Measurements from ENCODE around the gene CFAP58. TPM values are rescaled to one million over a fixed set of nuclear protein-coding genes. Genes with fewer than 3 reads are reported as not detected.

Gene CFAP58
- total RNA-seq, 1 donor from 2014 or later, result 0.12 TPM

DNA sequence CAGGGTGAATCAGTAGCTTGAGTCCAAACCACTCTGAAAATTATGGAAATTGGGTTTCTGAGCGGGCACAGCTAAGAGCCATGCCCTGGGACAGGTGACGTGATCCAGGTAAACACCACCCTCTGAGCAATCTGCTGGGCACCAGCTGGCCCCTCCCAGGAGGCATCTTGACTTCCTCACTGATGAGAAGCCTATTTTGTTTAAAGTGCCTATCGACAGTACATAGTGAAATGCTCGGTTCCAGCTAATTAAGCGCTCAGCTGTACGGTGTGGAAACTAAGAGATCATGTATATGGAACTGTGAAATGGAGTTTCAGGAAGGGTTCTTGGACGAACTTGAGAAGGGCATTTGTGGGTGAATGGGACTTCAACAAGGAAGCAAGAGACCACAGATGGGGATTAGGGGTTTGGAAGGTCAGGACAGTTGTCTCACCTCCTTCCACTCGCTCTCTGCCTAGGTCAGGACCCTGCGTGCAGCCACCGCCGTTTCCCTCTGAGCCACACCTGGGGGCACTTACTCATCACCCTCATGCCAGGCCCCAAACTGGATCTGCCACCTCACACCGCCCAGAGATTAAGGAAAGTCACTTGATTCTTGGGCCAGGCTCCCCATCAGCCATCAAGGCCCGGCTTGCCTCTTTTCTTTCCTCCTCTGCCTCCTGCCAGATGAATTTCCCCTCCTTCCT is 18.5 kb upstream of the CFAP58 start:
- DNase-seq (ENCODE audit: low spot score), result no peak

DNA sequence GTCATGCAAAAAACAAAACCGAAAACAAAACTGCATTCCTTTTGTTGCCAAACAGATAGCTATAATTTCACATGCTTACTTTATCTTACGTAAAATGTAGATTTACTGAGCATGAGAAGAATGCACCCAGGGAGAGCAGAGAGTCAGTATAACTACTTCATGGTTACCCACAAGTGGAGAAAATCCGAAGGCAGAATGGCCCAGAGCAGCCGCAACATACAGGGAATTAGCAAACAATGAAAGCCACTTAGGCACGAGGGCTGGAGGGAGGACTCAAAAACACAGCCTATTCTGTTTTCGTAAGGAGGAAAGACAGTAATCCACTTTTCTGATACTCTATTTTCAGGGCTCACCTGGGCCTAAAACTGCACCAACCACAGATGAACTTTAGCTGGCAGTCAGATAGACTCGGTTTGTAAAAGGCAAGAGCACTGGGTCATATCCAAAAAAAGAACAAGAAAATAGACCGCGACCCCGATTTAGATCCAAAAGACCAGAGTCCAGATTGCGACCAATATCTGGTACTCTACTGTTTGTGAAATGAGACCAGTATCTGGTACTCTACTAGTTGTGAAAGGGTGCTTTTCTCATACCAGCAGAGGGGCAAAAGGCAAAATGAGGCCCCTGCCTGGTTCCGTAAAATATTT is 16.7 kb upstream of the CFAP58 start:
- no peak for DNase-seq (ENCODE audit: low spot score)

DNA sequence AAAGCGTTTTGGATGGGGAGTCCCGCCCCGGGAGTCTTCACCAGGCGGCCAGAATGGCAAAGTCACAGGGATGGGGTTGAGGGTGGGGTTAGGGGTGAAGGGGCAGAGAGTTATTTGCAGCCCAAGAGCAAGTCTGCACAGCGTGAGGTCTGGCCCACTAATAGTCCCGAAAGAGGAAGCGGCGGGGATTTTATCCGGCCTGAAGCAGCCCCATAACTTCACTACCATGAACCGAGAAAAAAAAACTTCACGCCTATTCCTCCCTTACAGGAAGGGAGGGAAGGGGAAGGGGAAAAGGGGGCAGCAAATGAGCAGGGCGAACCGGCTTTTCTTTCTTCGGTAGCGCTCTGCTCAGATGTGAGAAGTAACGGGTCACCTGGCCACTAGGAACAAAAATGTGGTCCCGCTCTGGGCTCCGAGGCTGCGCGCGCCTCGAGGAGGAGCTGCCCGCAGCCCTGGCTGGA is 16.1 kb upstream of the CFAP58 start:
- no peak for DNase-seq (ENCODE audit: low spot score)

DNA sequence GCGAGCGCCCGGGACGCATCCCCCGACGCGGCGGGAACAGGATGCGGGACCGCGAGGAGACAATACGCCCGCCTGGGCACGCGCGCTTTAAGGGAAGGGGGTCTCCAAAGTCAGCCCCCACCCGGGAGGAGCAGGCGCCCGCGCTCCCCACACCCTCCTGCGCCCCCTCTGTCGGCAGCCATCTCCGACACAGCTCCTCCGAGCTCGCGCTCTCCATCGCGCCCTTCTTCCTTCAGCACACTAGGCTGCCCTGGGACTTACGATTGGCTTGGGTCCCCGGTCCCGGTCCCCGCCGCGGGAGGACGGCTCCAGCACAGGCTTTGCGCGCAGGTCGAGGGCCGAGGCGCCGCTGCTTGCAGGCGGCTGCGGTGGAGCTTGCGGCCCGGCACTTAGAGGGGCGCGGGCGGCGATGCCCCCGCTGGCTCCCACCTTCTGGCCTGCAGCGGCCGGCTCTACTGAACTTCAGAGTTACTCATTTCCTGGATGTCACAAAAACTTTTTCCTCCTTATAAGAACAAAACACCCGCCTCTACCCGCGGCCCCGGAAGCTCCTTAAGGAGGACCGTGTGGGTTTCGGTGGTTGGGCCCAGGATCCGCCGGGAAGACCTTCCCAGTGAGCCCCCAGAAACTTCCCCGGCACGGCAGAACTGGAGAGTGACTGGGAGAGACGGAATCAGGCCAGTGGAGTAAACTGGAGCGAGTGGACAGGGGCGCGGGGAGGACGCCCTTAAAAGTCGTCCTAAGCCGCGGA is 15.5 kb upstream of the CFAP58 start, which contains the start of gene ITPRIP:
TSS of gene ITPRIP (minus strand) at position 481 of the 751 bp plus-strand sequence. CDS start 22,414 bp downstream, outside the sequence.
- DNase-seq (ENCODE audit: low spot score), result peak; percentile 69

DNA sequence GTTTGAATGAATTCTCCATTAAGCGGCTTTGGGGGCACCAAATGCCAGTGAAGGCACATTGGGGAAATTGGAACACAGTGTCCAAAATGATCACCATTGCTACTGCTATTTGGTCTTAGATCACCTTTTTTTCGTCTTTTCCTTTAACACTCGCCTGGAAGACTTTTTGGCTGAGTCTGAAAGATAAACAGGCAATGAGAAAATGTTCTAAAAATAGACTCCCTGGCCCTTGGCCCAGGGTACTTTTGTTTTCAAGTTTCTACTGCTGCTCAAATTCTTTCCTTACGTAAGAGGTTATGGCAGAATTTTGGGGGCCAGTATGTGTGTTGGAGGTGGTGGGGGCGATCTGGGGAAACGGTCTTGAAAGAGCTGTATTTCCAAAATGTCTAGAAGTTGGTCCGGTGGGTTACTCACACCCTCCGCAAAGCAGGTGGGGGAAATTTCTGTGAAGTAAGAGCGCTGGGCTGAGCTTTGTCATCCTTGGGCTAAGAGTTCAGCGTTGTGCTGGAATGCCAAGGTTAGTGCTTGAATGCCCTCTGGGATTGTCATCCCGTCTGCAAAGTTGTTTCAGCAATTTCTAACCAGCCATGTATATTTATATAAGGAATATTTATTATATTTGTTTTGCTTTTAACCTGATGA is 14.0 kb upstream of the CFAP58 start:
- DNase-seq (ENCODE audit: low spot score), result peak; percentile 71

DNA sequence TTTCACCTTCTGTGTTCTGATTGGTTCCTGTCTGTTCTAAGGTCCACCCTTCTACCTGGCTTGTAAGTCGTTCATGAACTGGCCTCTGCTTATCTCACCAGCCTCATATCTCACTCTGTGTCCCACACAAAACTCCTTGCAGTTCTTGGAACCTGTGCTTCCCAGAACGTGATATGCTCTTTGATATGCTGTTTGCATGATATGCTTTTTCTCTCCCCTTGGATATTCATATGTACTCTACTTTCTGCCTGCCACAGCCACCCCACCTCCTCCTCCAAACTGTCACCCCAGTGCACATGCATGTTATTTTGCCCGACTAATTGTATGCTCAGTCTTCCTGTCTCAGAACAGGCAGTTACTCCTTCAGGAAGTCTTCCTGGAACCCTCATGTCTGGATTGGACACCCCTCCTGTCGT is 13.5 kb upstream of the CFAP58 start:
- no peak for DNase-seq (ENCODE audit: low spot score)

DNA sequence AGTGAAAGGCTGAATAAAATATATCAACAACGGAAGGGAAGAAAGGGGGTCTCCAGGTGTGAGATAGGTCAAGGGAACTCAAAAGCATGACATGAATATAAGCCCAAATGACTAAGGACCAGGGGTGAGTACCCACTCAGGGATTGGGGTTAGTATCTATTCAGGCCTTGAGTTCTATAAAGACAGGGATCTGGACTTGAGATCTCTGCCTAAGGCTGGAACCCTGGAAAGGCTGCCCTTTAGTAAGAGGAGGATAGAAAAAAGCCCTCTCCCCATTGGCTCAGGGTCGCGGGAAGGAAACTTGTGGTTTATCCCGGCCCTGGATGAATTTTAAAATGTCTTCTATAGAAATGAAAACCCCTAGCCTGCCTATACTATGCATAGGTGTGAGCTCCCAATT is 13.0 kb upstream of the CFAP58 start:
- DNase-seq (ENCODE audit: low spot score), result no peak

DNA sequence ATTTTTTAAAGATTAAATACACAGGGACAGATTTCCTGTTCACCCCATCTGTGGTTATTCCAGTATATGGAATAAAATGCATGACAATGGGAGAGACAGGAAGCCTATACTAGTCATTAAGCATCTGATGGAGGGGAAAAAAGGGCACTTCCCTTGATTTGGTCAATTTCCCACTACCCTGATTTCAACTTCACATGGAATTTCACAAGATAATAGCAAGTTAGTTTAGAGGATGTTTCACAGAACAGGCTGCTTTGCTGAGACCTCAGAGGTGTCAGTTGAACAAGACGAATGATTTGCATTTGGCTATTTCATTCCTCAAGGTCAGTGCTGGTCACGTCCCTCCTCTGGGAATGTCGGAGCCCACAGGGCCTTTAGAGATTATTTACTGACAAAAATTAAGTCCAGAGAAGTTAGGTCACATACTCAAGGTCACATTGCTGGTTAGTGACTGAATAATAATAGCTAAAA is 10.7 kb upstream of the CFAP58 start:
- DNase-seq (ENCODE audit: low spot score), result no peak

DNA sequence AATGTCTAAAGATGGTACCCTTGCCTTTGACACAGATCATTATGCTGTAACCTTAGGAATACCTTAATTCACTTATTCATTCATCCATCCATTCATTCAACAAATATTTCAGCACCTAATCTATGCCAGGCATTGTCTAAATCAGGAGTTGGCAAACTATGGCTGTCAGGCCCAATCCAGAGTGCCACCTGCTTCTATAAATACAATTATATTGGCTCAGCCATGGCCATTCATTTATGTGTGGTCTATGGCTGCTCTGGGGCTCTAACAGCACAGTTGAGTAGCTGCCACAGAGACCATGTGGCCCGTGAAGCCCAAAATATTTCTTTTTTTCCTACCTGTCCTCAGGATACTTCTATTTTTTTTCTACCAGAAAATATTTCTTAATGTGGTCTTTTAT is 9.4 kb upstream of the CFAP58 start:
- no peak for DNase-seq (ENCODE audit: low spot score)

DNA sequence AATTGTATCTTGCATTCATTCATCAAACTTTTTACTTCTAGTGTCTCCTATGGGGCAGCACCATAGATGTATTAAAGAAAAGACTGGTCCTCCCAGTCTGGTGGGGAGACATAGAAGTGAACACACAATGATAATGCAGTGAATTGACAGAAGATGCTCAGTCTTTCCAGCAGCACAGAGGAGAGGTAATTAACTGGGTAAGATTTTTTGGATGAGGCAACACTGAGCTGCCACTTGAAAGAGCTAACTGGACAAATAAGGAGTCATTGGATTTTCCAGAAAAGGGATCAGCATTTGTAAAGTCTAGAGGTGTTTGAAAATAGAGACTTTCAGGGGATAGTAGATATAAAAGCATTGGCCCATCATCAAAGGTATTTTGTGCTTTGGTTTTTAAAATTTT is 8.1 kb upstream of the CFAP58 start:
- no peak for DNase-seq (ENCODE audit: low spot score)

DNA sequence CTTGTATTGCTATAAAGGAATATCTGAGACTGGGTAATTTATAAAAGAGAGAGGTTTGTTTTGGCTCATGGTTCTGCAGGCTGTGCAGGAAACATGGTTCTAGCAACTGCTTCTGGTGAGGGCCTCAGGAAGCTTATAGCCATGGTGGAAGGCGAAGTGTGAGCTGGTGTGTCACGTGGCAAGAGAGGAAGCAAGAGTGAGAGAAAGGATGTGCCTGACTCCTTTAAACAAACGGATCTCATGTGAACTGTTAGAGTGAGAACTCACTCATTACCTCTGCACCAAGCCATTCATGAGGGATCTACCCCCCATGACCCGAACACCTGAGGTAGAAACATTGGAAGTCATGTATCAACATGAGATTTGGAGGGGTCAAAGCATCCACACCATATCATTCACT is 7.7 kb upstream of the CFAP58 start:
- no peak for DNase-seq (ENCODE audit: low spot score)

DNA sequence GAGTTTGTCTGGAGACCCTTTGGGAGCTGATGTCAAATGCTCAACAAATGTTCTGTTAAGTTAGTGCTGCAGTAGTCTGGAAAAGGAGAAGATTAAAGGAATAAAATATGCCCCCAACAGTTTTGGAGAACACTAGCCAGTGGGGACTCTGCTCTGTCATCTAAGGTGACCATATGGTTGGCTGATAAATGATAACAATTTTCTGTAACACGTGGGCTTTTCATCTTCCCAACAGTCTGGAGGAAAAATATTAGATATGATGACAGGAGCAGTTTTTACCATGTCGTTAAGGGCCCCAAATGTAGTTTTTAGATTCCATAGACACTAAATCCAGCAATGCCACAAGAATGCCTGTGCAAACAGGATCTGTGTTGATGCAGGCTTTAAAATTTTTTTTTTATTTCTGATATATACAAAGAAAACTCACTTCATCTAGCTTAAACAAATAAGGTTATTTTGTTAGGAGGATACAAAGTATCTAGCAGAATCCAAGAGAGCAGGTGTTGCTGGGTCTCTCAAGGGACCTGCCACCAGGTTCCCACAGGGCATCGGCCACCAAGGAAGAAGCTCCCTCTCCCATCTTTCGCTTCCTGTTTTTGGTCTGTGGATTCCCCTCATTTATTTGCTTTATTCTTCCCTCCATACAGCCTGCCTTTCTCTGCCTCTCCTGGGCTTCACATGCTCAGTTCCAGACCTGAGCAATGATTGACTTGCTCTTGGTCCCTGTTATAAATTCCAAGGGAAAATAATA is 6.2 kb upstream of the CFAP58 start:
- no peak for DNase-seq (ENCODE audit: low spot score)

DNA sequence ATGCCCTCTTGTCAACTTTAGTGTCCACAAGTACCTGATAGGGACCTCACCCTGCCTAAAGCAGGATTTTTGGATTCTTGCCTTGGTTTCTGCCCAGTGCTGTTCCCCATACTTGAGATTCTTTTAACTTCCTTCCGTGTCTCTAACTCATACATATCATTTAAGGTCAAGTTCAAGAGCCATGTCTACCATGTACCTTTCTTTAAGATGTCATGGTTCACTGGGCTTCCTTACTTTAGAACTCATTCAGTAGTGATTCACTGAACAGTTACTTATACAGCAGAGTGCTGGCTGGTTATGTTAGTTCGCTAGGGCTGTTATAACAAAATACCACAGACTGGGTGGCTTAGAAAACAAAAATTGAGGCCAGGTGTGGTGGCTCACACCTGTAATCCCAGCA is 5.0 kb upstream of the CFAP58 start:
- DNase-seq (ENCODE audit: low spot score), result no peak

DNA sequence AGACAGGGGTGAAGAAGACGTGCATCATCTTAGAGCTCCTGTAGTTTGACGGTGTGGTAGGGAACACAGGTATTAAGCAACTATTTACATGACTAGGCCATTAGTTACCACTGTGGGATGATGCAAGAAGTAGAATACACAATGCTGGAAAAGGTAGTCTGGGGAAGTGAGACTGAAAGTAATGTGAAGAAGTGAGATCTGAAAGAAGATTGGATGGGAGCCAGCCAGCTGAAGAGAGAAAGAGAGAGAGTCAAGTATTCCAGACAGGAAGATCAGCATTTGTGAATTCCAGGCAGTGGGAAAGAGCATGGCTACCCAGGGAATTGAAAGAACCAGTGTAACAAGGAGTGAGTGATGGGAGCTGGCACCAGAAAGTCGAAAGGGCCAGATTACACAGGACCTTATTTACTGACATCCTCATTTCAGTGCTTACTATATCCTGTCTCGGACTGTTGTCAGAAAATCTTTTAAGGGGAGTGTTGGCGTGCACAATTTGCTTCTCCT is 4.0 kb upstream of the CFAP58 start:
- DNase-seq (ENCODE audit: low spot score), result no peak

DNA sequence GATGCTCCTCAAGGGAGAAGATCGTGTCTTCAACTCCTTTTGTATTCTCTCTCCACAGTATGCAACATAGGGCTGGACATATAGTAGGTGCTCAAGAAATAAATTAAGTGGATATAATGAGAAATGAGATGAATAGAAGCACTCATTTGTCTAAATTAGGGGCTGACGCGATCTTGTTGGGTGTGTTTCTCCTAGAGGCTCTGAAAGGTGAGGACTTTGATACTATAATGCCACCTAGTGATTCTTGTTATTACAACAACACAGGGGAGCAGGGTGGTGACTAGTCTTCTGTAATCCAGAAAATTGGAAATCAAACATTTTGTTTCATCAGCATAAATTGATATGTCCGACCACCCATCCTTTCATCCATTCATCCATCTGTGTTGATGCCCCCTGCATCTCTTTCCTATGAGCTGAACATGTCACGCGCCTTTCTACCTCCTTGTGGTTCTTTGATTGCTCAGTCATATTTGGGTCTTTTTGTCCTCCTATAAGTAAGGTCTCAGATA is 3.5 kb upstream of the CFAP58 start:
- no peak for DNase-seq (ENCODE audit: low spot score)

DNA sequence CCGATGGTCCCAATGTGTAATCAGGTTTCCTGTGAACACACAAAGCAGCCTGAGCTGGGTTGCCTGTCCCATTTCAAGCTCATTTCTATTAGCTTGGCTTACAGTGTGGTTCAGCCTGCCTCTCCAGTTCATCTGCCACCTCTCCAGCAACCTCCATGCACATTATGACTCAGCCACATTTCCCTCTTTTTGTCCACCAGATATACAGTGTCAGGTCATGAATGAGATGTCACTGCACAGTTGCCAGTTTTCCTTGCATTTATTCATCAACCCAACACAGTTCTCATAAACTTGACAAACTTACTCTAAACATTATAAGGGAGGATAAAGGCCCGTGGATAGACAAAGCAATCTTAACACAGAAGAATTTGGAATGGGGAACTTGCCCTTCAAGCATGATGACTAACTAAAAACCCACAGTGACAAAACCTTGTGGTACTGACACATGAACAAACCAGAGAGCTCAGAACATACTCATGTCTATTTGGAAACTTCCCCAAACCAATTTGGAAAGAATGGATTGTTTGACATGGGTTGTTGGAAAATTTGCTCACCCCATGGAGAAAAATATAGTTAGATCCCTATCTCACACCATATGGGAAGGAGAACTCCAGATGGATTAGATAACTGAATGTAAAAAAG is 2.5 kb upstream of the CFAP58 start:
- DNase-seq (ENCODE audit: low spot score), result no peak

DNA sequence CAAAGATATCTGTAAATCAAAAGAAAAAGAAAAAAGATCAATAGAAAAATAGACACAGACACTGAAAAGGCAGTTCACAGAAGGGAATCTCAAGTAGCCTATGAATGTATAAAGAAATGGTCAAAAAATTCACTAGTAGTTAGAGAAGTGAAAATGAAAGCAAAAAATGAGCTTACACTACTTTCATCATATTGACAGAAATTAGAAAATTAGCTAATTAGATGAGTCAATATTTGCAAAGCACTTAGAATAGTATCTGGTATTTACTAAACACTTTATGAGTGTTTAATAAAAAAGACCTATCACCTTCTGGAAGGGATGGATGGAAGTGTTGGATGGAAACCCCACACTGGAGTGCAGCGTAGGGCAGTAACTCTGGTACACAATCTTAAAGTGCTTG is 1.7 kb upstream of the CFAP58 start:
- DNase-seq (ENCODE audit: low spot score), result no peak

DNA sequence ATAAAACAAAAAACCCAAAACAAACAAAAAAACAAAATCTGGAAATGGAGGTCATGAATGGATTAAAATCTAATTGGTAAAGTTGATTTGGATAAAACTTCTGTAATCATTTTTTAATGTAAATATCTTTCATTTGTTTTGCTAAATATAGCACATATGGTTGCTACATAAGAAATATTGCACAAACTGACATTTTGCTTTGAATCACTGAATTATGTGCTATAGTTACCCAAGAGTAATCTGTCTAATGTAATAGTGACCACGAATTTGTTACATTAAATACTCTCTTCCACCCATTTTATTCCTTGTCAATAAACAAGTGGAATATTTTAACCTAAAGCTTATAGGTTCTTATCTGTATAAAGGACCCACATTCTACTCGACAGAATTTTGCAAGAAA is 6.2 kb downstream of the CFAP58 start:
- no peak for DNase-seq (ENCODE audit: low spot score)

DNA sequence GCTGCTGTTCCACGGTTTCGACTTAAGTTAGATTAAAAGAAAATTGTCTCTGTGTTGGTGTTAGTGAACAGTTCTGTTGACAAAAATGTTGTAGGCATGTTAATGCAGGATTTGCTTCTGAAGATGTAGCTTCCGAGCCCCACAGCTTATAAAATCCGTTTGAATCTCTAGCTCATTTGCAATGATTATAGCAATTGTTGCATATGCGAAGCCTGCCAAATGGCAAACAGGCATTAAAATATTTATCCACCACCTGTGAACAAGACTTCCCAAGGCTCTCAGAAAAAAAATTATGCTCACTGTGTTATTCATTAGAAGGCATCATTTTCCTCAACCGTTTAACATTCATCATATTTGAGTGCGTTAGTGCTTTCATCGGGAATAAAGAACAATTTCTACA is 14.3 kb downstream of the CFAP58 start:
- no peak for DNase-seq (ENCODE audit: low spot score)

DNA sequence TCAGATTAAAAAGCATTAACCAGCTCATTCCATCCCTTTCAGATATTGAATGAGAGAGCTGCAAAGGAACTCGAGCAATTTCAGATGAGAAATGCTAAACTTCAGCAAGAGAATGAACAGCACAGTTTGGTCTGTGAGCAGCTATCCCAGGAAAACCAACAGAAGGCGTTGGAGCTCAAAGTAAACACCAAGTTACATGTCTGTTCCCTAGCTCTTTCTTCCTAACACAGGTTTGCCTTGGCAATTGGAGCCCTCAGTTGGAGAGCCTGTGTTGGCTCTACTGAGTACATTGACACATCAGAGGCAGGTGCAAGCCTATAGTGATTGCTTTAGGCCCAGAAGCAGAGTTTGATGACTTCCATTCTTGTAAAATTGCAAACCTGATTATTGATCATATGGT is 14.7 kb downstream of the CFAP58 start:
- DNase-seq (ENCODE audit: low spot score), result no peak

DNA sequence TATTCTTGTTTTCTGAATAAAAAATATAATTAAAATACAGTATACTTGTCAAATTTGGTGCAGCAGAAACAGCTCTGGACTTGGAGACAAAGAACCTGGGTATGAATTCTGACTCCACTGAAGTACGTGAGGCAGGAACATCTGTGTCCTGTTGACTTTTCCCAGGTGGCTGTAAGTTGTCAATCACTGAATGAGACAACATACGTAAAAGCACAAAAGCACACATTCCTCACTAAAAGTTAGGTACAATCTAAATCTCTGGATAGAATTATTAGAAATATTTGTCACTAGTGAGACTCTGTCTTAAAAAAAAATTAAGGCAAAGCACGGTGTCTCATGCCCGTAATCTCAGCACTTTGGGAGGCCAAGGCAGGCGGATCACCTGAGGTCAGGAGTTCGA is 18.1 kb downstream of the CFAP58 start:
- DNase-seq (ENCODE audit: low spot score), result no peak
